ENCODE results near the gene HELZ.

The HELZ gene

DNA sequence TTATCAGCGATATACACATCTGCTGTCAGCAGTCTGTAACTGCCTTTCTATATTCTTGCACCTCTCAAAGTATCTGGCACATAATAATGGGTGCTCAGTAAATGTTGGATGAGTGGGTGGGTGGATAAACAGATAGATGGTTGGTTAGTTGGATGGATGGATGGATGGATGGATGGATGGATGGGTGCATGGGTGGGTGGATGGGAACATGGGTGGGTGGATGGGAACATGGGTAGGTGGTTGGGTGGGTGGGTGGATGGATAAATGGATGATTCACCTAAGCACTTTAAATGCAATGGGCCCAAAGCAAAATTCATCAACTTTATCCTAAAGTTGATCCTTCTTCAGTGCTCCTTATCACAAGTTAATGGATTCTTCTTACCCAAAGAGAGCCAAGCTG is 48.6 kb downstream of the HELZ start:
- peak; percentile 29; the same call in 1 of the 2 replicates for TF ChIP-seq GATA3 (IDR thresholded peaks at IDR 0.05; ENCODE audit: low read depth, low read length)
- TF ChIP-seq GATA2 (IDR thresholded peaks at IDR 0.05; ENCODE audit: low read depth, low read length): no peak

GRCh38 chr17:67194134-67194533 is 50.9 kb downstream of the HELZ start:
- no peak for TF ChIP-seq GATA3 (IDR thresholded peaks at IDR 0.05; ENCODE audit: low read depth, low read length)

DNA sequence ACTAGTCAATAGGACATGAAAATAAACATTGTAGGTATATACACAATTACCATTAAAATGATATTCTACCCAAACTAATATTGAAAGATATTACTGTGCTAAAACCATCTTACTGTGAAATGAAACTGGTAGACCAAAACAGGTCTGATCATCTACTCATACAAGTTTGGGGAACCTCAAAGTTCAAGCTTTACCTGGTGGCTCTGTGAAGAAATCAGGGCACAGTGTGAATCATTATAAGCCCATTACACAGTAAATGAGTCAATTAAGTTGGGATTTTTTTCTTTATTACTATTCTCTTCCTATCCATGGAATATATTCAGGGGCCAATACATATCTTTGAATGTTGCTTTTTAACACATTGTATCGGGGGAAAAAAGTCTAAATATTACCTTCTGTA is 57.1 kb downstream of the HELZ start:
- TF ChIP-seq GATA2 (IDR thresholded peaks at IDR 0.05; ENCODE audit: low read depth, low read length): no peak
- TF ChIP-seq GATA3 (IDR thresholded peaks at IDR 0.05; ENCODE audit: low read depth, low read length): no peak

- TF ChIP-seq GATA2 (IDR thresholded peaks at IDR 0.05; ENCODE audit: low read depth, low read length) (no peak), GATA3 (IDR thresholded peaks at IDR 0.05; ENCODE audit: low read depth, low read length) (no peak)
These were observed 58.2 kb downstream of the HELZ start for GRCh38 chr17:67186782-67187181.

DNA sequence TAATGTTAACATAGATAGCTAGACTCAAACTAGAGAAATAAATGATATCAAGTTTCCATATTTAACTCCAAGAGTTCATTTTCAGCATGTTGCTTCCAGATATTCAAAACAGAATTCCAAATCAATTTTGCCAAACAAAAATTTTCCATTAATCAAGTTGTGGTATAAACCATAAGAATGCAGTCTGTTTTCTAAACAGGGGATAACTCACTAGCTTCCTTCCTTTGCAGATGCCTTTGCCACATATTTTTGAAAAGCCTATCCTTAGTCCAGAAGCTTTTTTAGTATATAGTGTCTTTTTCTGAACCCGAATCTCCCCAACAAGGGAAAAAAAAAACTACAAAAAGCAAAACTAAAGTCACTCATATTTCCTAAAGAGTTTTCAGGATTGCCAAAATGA is 61.5 kb downstream of the HELZ start:
- no peak for TF ChIP-seq GATA3 (IDR thresholded peaks at IDR 0.05; ENCODE audit: low read depth, low read length)
- TF ChIP-seq GATA2 (IDR thresholded peaks at IDR 0.05; ENCODE audit: low read depth, low read length): no peak

- no peak for TF ChIP-seq GATA2 (IDR thresholded peaks at IDR 0.05; ENCODE audit: low read depth, low read length)
- no peak for TF ChIP-seq GATA3 (IDR thresholded peaks at IDR 0.05; ENCODE audit: low read depth, low read length)
These were observed 63.2 kb downstream of the HELZ start for GRCh38 chr17:67181825-67182224.

- TF ChIP-seq GATA3 (IDR thresholded peaks at IDR 0.05; ENCODE audit: low read depth, low read length) (no peak), GATA2 (IDR thresholded peaks at IDR 0.05; ENCODE audit: low read depth, low read length) (no peak)
These were observed 64.7 kb downstream of the HELZ start for GRCh38 chr17:67180275-67180674.

- TF ChIP-seq GATA2 (IDR thresholded peaks at IDR 0.05; ENCODE audit: low read depth, low read length) (no peak), GATA3 (IDR thresholded peaks at IDR 0.05; ENCODE audit: low read depth, low read length) (no peak)
These were observed 66.4 kb downstream of the HELZ start for GRCh38 chr17:67178555-67178954.

DNA sequence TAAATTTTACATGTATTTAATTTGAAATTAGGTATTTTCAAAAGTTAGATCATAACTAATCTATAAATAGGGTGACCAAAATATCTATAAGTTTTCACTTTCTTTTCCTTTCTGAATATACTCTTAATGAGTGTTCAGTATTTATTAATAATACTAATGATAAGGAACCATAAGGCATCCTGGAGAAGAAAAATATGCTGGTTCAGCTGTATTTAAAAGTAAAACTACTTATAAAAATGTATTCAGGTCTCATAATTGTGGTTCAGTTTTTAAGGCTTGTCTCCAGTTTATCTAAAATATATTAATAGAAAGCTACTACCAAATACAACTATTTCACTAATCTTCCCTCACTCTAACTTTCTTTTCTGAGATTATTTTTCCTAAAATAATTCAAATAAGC is 67.3 kb downstream of the HELZ start:
- TF ChIP-seq GATA3 (IDR thresholded peaks at IDR 0.05; ENCODE audit: low read depth, low read length) (no peak), GATA2 (IDR thresholded peaks at IDR 0.05; ENCODE audit: low read depth, low read length) (no peak)

DNA sequence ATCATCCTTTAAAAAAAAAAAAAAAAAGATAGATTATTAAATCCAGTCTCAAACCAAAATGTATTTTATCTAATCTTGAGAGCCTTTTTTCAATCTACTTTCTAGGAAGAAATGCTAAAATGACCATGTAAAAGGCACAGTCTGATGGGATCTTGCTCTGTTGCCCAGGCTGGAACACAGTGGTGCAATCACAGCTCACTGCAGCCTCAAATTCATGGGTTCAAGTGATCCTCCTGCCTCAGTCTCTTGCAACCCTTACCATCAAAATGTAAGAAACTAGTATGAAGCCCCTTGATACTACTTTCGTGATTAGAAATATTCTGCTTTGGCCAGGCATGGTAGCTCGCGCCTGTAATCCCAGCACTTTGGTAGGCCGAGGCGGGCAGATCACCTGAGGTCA is 70.8 kb downstream of the HELZ start:
- TF ChIP-seq GATA3 (IDR thresholded peaks at IDR 0.05; ENCODE audit: low read depth, low read length): no peak
- no peak for TF ChIP-seq GATA2 (IDR thresholded peaks at IDR 0.05; ENCODE audit: low read depth, low read length)

DNA sequence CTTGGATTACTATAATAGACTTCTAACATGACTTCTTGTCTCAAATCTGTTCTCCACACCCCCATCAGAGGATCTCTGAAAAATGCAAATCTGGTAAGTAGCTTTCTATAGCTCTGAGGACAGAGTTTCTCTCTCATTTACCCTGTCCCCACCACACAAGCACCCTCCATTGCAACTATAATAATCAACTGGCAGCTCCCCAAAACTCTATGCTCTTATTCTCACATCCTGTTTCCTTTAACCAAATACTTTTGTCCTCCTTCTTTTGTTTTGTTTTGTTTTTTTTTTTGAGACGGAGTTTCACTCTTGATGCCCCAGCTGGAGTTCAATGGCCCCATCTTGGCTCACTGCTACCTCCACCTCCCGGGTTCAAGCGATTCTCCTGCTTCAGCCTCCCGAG is 73.4 kb downstream of the HELZ start:
- TF ChIP-seq GATA2 (IDR thresholded peaks at IDR 0.05; ENCODE audit: low read depth, low read length) (no peak), GATA3 (IDR thresholded peaks at IDR 0.05; ENCODE audit: low read depth, low read length) (no peak)

GRCh38 chr17:67168496-67168895 is 76.5 kb downstream of the HELZ start:
- TF ChIP-seq GATA2 (IDR thresholded peaks at IDR 0.05; ENCODE audit: low read depth, low read length) (no peak), GATA3 (IDR thresholded peaks at IDR 0.05; ENCODE audit: low read depth, low read length) (no peak)

GRCh38 chr17:67165201-67165600 is 79.8 kb downstream of the HELZ start:
- no peak for TF ChIP-seq GATA3 (IDR thresholded peaks at IDR 0.05; ENCODE audit: low read depth, low read length)
- TF ChIP-seq GATA2 (IDR thresholded peaks at IDR 0.05; ENCODE audit: low read depth, low read length): no peak

DNA sequence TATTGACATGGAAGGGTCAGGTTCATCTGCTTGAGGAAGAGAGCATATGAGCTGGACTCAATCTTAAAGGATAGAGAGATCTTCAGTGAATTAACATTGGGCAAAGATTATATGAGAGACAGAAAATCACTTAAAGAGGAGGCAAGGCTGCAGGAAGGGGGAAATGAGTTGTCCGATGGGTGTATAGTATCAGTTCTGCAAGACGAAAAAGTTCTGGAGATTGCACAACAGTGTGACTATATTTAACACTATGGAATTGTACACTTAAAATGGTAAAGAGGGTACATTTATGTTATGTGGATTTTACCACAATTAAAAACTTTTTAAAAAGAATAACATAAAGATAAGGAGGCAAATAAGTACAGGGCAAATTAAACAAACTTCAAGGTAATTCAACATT is 80.7 kb downstream of the HELZ start:
- TF ChIP-seq GATA3 (IDR thresholded peaks at IDR 0.05; ENCODE audit: low read depth, low read length): no peak
- TF ChIP-seq GATA2 (IDR thresholded peaks at IDR 0.05; ENCODE audit: low read depth, low read length): no peak

- TF ChIP-seq GATA3 (IDR thresholded peaks at IDR 0.05; ENCODE audit: low read depth, low read length): no peak
- TF ChIP-seq GATA2 (IDR thresholded peaks at IDR 0.05; ENCODE audit: low read depth, low read length): no peak
These were observed 82.2 kb downstream of the HELZ start for GRCh38 chr17:67162771-67163170.

DNA sequence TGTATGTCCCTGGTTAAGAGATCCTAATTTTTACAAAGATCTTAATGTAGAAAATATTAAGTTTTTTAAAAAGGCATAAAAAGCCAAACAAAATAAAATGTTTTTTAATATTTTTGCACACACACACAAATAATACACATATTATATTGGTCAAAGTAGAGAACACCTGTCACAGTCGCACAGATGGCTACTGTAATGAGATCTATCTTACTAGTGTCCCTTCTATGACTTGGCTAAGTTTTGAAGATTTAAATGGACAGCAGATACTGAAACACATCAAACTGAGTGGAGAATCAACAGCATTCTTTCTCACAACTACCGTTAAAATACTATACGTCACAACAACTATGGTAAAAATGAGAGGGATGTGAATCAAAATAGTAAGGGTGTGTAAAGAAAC is 83.4 kb downstream of the HELZ start:
- no peak for TF ChIP-seq GATA3 (IDR thresholded peaks at IDR 0.05; ENCODE audit: low read depth, low read length)

Data from SH-SY5Y (cell line).